Neural progenitor cell (in vitro differentiated cells): Measurements from ENCODE around the gene C9orf50.

ENCODE experiments used
- CTCF ChIP-seq: fragments of 200-600 bp; sonication (generic); IDR thresholded peaks from 2 replicates; pipeline ENCODE4 v1.5.1; 2017; ENCODE audit warnings: antibody characterized with exemption, mild to moderate bottlenecking
- EZH2 ChIP-seq: fragments of 200-600 bp; sonication (generic); IDR thresholded peaks from 2 replicates; pipeline ENCODE4 v1.6.1; 2017; ENCODE audit warnings: antibody characterized with exemption, mild to moderate bottlenecking, moderate library complexity

- TF ChIP-seq CTCF = no peak
- TF ChIP-seq EZH2 = no peak
Observed at GRCh38 chr9:129624947-129625346, 4.0 kb upstream of the C9orf50 start.
